ENCODE data around the gene HLA-G. TPM values are rescaled to one million over a fixed set of nuclear protein-coding genes. Genes with fewer than 3 reads are reported as not detected.

The HLA-G gene
- total and polyA plus RNA-seq, 2 experiments from 2014 or later = 1.5 TPM; not detected in 1

DNA sequence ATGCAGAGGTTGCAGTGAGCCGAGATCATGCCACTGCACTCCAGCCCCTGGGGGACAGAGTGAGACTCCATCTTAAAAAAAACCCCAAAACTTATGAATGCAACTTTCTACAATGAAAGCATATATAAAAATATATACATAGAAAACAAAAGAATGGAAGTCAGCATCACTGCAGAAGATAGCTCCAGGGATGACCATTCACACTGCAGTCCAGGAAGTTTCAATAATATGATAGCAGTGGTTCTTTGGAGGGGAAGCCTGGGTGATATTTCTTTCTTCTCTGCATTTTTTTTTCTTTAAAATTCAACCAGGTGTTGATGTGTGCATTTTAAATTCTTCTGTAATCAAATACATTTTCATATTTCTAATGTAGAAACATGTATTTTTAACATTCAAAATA lies 12.3 kb downstream of the HLA-G start:
- no peak overlapping the region for H2AFZ ChIP-seq

DNA sequence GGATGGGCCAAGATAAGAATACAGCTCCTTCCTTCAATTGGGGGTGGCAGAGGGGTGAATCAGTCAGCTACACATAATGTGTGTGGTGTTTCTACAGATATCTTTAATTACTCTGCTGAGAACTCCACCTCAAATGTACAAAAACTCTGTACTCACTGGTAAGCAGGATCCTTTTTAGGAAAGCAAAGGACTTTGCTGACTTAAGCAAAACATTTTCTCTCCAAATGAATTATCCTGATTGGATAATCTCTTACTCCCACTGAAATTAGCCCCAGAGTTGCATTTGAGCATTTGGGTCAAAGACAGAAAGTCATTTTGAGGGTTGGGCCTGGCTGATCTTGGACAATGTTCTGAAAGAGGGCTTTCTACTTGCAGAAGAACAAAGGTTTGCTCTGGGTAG lies 13.4 kb downstream of the HLA-G start:
- H3K79me2 ChIP-seq (ENCODE audit: insufficient read depth) = no peaks in the 10 kb centered on the region
- no peak overlapping the region for H3K4me2 ChIP-seq (ENCODE audit: unreplicated experiment)
- no peak for TF ChIP-seq EZH2 (IDR thresholded peaks at IDR 0.05; ENCODE audit: insufficient read depth, poor library complexity, severe bottlenecking)
- TF ChIP-seq EZH2phosphoT487 (IDR thresholded peaks at IDR 0.05; ENCODE audit: insufficient read depth, low read depth) = no peak
- H3K27ac ChIP-seq = no peak overlapping the region
- no peaks in the 10 kb centered on the region for H3F3A ChIP-seq (ENCODE audit: insufficient read depth)
- no peak overlapping the region for H3K4me3 ChIP-seq
- no peaks in the 10 kb centered on the region for H3K4me1 ChIP-seq (ENCODE audit: insufficient read depth)
- no peaks in the 10 kb centered on the region for H3K9me3 ChIP-seq (ENCODE audit: low read depth)
- H4K20me1 ChIP-seq (ENCODE audit: insufficient read depth) = no peaks in the 10 kb centered on the region
- H2AFZ ChIP-seq = no peak overlapping the region
- no peak overlapping the region for H3K9ac ChIP-seq
- H3K27me3 ChIP-seq (replicated peaks; ENCODE audit: insufficient read depth) = peaks cover 14% of the 10 kb centered on the region
- H3K36me3 ChIP-seq (ENCODE audit: low read depth) = no peaks in the 10 kb centered on the region
- in situ Hi-C loops (cut with MboI) = no loop called here
- DNase-seq = no peak
- H3K9me2 ChIP-seq (ENCODE audit: insufficient read depth) = no peaks in the 10 kb centered on the region

More for the DNA sequence above, 12.3 kb downstream of the HLA-G start:
- Histone ChIP-seq H3K4me2 (ENCODE audit: unreplicated experiment) (no peak overlapping the region), H3K27ac (no peak overlapping the region), H3K4me1 (ENCODE audit: insufficient read depth) (no peaks in the 10 kb centered on the region), H3K9me3 (ENCODE audit: low read depth) (no peaks in the 10 kb centered on the region), H3K36me3 (ENCODE audit: low read depth) (no peaks in the 10 kb centered on the region), H4K20me1 (ENCODE audit: insufficient read depth) (no peaks in the 10 kb centered on the region), H3K4me3 (no peak overlapping the region), H3K9ac (no peak overlapping the region), H3K27me3 (replicated peaks; ENCODE audit: insufficient read depth) (peaks cover 21% of the 10 kb centered on the region), H3K79me2 (ENCODE audit: insufficient read depth) (no peaks in the 10 kb centered on the region), H3K9me2 (ENCODE audit: insufficient read depth) (no peaks in the 10 kb centered on the region), H3F3A (ENCODE audit: insufficient read depth) (no peaks in the 10 kb centered on the region)
- DNase-seq = no peak
- in situ Hi-C loops (cut with MboI) = loop anchor here (5.0 kb wide), 1 partner anchor 103 kb away; no protein-coding TSS in a partner anchor
- TF ChIP-seq EZH2 (IDR thresholded peaks at IDR 0.05; ENCODE audit: insufficient read depth, poor library complexity, severe bottlenecking) = no peak
- TF ChIP-seq EZH2phosphoT487 (IDR thresholded peaks at IDR 0.05; ENCODE audit: insufficient read depth, low read depth) = no peak
- 39 to 63% methylated on average over 1 of the region's 1 CpG for WGBS, 2 experiments (ENCODE audit: low coverage in 1 of 2, low lambda C conversion rate in 2 of 2, missing lambda C conversion rate in 2 of 2)

DNA sequence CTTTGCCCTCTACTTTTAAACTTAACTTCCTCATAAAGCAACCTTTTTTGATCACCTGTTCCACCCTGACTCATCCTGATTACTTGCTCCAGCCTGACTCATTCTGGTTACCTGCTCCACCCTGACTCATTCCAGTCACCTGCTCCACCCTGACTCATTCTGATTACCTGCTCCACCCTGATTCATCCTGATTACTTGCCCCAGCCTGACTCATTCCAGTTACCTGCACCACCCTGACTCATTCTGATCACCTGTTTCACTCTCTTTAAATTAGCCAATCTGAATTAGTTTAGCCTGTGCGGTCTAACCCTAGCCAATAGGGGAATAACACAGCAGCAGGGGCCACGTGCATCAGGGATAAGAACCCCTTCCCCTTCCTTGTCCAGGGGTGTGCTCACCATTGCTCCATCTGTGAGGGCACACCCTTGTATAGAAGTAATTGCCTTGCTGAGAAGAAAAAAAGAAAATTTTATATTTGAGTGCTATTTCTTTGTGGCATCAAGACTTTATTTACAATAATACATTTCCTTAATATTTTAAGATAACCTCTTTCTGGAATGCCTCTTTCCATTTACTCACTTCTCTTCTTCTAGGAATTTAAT lies 17.9 kb downstream of the HLA-G start:
- Histone ChIP-seq H3K27me3 (replicated peaks; ENCODE audit: insufficient read depth) (peaks cover 29% of the 10 kb centered on the region), H3K27ac (no peak overlapping the region), H3K36me3 (ENCODE audit: low read depth) (no peaks in the 10 kb centered on the region), H3K4me3 (no peak overlapping the region), H3K4me1 (ENCODE audit: insufficient read depth) (no peaks in the 10 kb centered on the region), H3K9ac (no peak overlapping the region), H3K4me2 (ENCODE audit: unreplicated experiment) (no peak overlapping the region), H3K79me2 (ENCODE audit: insufficient read depth) (no peaks in the 10 kb centered on the region), H3F3A (ENCODE audit: insufficient read depth) (no peaks in the 10 kb centered on the region), H3K9me2 (ENCODE audit: insufficient read depth) (no peaks in the 10 kb centered on the region), H3K9me3 (ENCODE audit: low read depth) (no peaks in the 10 kb centered on the region), H2AFZ (no peak overlapping the region), H4K20me1 (ENCODE audit: insufficient read depth) (no peaks in the 10 kb centered on the region)
- 73 to 76% methylated on average over 2 of the region's 2 CpGs for WGBS, 2 experiments (ENCODE audit: low coverage in 1 of 2, low lambda C conversion rate in 2 of 2, missing lambda C conversion rate in 2 of 2)
- no peak for DNase-seq
- TF ChIP-seq EZH2 (IDR thresholded peaks at IDR 0.05; ENCODE audit: insufficient read depth, poor library complexity, severe bottlenecking) (no peak), EZH2phosphoT487 (IDR thresholded peaks at IDR 0.05; ENCODE audit: insufficient read depth, low read depth) (no peak)
- in situ Hi-C loops (cut with MboI) = loop anchor here (5.0 kb wide), 1 partner anchor 162 kb away; no protein-coding TSS in a partner anchor

DNA sequence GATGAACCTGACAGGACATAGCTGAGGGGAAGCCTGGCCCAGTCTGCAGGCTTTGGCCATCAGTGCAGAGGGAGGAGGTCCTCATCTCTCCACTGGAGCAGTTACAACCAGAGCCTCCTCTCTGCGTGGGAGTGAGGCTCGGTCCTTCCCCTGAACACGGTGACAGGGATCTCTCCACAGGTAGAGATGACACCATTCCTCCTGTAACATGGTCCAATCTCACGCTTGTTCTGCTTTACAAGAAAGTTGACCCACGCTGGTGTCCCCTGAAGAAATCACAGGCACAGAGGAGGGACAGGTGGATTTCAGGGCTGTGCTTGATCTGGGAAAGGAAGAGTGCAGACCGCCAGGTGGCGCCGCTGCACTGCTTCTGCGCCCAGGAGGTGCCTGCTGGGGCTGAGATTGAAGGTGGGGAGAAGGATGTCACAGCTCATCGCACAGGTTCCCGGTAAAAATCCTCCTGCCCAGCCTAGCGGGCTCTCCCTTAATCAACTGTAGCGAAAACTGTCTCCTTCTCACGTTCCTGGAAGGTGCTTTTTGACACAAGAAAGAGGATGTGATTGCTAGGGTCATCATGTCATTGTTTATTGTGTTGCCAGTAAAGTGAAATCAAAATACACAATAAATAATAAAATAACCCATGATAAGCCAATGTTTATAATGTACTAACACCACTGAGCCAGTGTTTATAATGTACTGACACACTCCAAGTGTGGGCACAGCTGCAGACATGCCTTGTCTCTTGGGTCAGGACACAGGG lies 20.4 kb downstream of the HLA-G start:
- Histone ChIP-seq H2AFZ (no peak overlapping the region), H3K27ac (no peak overlapping the region), H3K9ac (no peak overlapping the region), H3K4me1 (ENCODE audit: insufficient read depth) (no peaks in the 10 kb centered on the region), H3K4me2 (ENCODE audit: unreplicated experiment) (no peak overlapping the region), H3K9me2 (ENCODE audit: insufficient read depth) (no peaks in the 10 kb centered on the region), H3F3A (ENCODE audit: insufficient read depth) (no peaks in the 10 kb centered on the region), H3K36me3 (ENCODE audit: low read depth) (no peaks in the 10 kb centered on the region), H3K9me3 (ENCODE audit: low read depth) (no peaks in the 10 kb centered on the region), H3K27me3 (replicated peaks; ENCODE audit: insufficient read depth) (peaks cover 45% of the 10 kb centered on the region), H3K79me2 (ENCODE audit: insufficient read depth) (no peaks in the 10 kb centered on the region), H3K4me3 (no peak overlapping the region), H4K20me1 (ENCODE audit: insufficient read depth) (no peaks in the 10 kb centered on the region)
- TF ChIP-seq EZH2 (IDR thresholded peaks at IDR 0.05; ENCODE audit: insufficient read depth, poor library complexity, severe bottlenecking) (no peak), EZH2phosphoT487 (IDR thresholded peaks at IDR 0.05; ENCODE audit: insufficient read depth, low read depth) (no peak)
- in situ Hi-C loops (cut with MboI) = loop anchor here (5.0 kb wide), 1 partner anchor 159 kb away; no protein-coding TSS in a partner anchor
- WGBS, 2 experiments (ENCODE audit: low coverage in 1 of 2, low lambda C conversion rate in 2 of 2, missing lambda C conversion rate in 2 of 2) = 7 to 10% methylated on average over 14 of the region's 14 CpGs
- peak; percentile 71 for DNase-seq
